Measurements from ENCODE around the gene WNT16. TPM values are rescaled to one million over a fixed set of nuclear protein-coding genes. Genes with fewer than 3 reads are reported as not detected.

WNT16 gene
- total and polyA plus RNA-seq, 2 experiments from 2014 or later = 0.45 to 0.73 TPM

DNA sequence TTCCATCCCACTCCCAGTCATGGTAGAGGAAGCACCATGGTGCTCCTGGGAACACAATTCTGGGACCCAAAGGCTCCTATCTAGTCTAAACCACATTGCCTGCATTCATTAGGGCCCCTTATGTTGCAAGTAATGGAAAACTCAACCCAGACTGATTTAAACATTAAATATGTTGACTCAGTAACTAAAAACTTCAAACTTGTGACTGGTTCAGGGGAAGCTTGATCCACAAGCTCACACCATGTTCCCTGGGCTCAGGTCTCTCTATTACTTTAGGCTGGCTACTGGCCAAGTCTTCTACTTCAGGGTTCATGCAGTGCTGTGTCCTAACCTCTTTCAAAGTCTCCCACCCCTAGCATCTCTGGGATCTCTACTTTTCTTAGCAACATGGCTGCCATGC is 13.1 kb downstream of the WNT16 start:
- Mint-ChIP-seq H3K4me3 (no peak overlapping the region), H3K36me3 (ENCODE audit: low read depth) (peaks cover 1% of the 10 kb centered on the region; the same call in 2 of the 3 replicates), H3K27ac (no peak overlapping the region), H3K9me3 (no peaks in the 10 kb centered on the region), H3K4me1 (no peaks in the 10 kb centered on the region), H3K27me3 (ENCODE audit: insufficient read depth, low read depth, poor library complexity) (no peaks in the 10 kb centered on the region)
- no peaks in the 10 kb centered on the region for H3F3A ChIP-seq (replicated peaks; ENCODE audit: low read depth)
- H3K4me1 ChIP-seq (ENCODE audit: insufficient read depth) = no peaks in the 10 kb centered on the region
- no peak overlapping the region for H3K4me2 ChIP-seq
- H3K9me2 ChIP-seq (ENCODE audit: insufficient read depth) = no peaks in the 10 kb centered on the region
- no peak overlapping the region for H3K4me3 ChIP-seq
- ATAC-seq (no peak), DNase-seq (ENCODE audit: low spot score) (no peak)
- no peak overlapping the region for H3K27ac ChIP-seq (ENCODE audit: low read depth)
- H4K20me1 ChIP-seq (replicated peaks; ENCODE audit: insufficient read depth) = no peaks in the 10 kb centered on the region
- no peak overlapping the region for H2AFZ ChIP-seq
- H3K79me2 ChIP-seq (replicated peaks; ENCODE audit: insufficient read depth) = no peaks in the 10 kb centered on the region
- H3K27me3 ChIP-seq (ENCODE audit: insufficient read depth) = no peaks in the 10 kb centered on the region
- no peaks in the 10 kb centered on the region; the same call in 1 of the 2 replicates for H3K36me3 ChIP-seq (ENCODE audit: insufficient read depth)
- TF ChIP-seq ZNF114 (CRISPR knock-in tag; IDR thresholded peaks at IDR 0.05) (no peak), ZNF331 (CRISPR knock-in tag; IDR thresholded peaks at IDR 0.05; ENCODE audit: low read depth) (no peak), JUNB (IDR thresholded peaks at IDR 0.05; ENCODE audit: unreplicated experiment) (no peak)
- TF ChIP-seq, protein P1, sequence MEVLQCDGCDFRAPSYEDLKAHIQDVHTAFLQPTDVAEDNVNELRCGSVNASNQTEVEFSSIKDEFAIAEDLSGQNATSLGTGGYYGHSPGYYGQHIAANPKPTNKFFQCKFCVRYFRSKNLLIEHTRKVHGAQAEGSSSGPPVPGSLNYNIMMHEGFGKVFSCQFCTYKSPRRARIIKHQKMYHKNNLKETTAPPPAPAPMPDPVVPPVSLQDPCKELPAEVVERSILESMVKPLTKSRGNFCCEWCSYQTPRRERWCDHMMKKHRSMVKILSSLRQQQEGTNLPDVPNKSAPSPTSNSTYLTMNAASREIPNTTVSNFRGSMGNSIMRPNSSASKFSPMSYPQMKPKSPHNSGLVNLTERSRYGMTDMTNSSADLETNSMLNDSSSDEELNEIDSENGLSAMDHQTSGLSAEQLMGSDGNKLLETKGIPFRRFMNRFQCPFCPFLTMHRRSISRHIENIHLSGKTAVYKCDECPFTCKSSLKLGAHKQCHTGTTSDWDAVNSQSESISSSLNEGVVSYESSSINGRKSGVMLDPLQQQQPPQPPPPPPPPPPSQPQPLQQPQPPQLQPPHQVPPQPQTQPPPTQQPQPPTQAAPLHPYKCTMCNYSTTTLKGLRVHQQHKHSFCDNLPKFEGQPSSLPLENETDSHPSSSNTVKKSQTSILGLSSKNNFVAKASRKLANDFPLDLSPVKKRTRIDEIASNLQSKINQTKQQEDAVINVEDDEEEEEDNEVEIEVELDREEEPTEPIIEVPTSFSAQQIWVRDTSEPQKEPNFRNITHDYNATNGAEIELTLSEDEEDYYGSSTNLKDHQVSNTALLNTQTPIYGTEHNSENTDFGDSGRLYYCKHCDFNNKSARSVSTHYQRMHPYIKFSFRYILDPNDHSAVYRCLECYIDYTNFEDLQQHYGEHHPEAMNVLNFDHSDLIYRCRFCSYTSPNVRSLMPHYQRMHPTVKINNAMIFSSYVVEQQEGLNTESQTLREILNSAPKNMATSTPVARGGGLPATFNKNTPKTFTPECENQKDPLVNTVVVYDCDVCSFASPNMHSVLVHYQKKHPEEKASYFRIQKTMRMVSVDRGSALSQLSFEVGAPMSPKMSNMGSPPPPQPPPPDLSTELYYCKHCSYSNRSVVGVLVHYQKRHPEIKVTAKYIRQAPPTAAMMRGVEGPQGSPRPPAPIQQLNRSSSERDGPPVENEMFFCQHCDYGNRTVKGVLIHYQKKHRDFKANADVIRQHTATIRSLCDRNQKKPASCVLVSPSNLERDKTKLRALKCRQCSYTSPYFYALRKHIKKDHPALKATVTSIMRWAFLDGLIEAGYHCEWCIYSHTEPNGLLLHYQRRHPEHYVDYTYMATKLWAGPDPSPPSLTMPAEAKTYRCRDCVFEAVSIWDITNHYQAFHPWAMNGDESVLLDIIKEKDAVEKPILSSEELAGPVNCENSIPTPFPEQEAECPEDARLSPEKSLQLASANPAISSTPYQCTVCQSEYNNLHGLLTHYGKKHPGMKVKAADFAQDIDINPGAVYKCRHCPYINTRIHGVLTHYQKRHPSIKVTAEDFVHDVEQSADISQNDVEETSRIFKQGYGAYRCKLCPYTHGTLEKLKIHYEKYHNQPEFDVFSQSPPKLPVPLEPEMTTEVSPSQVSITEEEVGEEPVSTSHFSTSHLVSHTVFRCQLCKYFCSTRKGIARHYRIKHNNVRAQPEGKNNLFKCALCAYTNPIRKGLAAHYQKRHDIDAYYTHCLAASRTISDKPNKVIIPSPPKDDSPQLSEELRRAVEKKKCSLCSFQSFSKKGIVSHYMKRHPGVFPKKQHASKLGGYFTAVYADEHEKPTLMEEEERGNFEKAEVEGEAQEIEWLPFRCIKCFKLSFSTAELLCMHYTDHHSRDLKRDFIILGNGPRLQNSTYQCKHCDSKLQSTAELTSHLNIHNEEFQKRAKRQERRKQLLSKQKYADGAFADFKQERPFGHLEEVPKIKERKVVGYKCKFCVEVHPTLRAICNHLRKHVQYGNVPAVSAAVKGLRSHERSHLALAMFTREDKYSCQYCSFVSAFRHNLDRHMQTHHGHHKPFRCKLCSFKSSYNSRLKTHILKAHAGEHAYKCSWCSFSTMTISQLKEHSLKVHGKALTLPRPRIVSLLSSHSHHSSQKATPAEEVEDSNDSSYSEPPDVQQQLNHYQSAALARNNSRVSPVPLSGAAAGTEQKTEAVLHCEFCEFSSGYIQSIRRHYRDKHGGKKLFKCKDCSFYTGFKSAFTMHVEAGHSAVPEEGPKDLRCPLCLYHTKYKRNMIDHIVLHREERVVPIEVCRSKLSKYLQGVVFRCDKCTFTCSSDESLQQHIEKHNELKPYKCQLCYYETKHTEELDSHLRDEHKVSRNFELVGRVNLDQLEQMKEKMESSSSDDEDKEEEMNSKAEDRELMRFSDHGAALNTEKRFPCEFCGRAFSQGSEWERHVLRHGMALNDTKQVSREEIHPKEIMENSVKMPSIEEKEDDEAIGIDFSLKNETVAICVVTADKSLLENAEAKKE (CRISPR knock-in tag; IDR thresholded peaks at IDR 0.05) = no peak
- TF ChIP-seq, protein P2, sequence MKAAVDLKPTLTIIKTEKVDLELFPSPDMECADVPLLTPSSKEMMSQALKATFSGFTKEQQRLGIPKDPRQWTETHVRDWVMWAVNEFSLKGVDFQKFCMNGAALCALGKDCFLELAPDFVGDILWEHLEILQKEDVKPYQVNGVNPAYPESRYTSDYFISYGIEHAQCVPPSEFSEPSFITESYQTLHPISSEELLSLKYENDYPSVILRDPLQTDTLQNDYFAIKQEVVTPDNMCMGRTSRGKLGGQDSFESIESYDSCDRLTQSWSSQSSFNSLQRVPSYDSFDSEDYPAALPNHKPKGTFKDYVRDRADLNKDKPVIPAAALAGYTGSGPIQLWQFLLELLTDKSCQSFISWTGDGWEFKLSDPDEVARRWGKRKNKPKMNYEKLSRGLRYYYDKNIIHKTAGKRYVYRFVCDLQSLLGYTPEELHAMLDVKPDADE (IDR thresholded peaks at IDR 0.05) = no peak
- TF ChIP-seq, protein P3, sequence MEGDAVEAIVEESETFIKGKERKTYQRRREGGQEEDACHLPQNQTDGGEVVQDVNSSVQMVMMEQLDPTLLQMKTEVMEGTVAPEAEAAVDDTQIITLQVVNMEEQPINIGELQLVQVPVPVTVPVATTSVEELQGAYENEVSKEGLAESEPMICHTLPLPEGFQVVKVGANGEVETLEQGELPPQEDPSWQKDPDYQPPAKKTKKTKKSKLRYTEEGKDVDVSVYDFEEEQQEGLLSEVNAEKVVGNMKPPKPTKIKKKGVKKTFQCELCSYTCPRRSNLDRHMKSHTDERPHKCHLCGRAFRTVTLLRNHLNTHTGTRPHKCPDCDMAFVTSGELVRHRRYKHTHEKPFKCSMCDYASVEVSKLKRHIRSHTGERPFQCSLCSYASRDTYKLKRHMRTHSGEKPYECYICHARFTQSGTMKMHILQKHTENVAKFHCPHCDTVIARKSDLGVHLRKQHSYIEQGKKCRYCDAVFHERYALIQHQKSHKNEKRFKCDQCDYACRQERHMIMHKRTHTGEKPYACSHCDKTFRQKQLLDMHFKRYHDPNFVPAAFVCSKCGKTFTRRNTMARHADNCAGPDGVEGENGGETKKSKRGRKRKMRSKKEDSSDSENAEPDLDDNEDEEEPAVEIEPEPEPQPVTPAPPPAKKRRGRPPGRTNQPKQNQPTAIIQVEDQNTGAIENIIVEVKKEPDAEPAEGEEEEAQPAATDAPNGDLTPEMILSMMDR (conservative IDR thresholded peaks at IDR 0.05; ENCODE audit: low read depth in 2 of 2) = no peak
